SU-DHL-6 (cell line): ENCODE measurements around the gene CTNND2.

Source experiments
- H2AFZ ChIP-seq: fragments of 200-600 bp; sonication (generic); 2 replicates; pipeline ENCODE4 v1.6.1; 2014; ENCODE audit warnings: low read depth, mild to moderate bottlenecking, moderate library complexity, mixed read lengths, antibody characterized with exemption, low read length; ENCODE audit not compliant: severe bottlenecking
- H3F3A ChIP-seq: fragments of 200-600 bp; shearing (Covaris generic); 2 replicates; pipeline ENCODE4 v1.6.0; 2016; ENCODE audit warnings: antibody characterized with exemption, mild to moderate bottlenecking; ENCODE audit not compliant: insufficient read depth
- H3K27ac ChIP-seq: fragments of 200-600 bp; sonication (generic); 2 replicates; pipeline ENCODE4 v1.5.1; 2016; ENCODE audit warnings: low read depth, mild to moderate bottlenecking, low read length, moderate library complexity, mixed read lengths
- H3K27me3 ChIP-seq: fragments of 200-600 bp; sonication (generic), shearing (Covaris generic); 2 replicates; pipeline ENCODE4 v1.6.0; 2014; ENCODE audit warnings: mild to moderate bottlenecking, low read length
- H3K36me3 ChIP-seq: fragments of 200-600 bp; sonication (generic); 2 replicates; pipeline ENCODE4 v1.6.1; 2014; ENCODE audit warnings: mild to moderate bottlenecking, low read length, mixed read lengths
- H3K4me2 ChIP-seq: fragments of 300-600, 200-600 bp; shearing (Covaris generic), sonication (generic); 2 replicates; pipeline ENCODE4 v1.6.0; 2014; ENCODE audit warnings: low read length, low read depth, mild to moderate bottlenecking; ENCODE audit not compliant: poor library complexity, severe bottlenecking
- H3K4me3 ChIP-seq: fragments of 200-600 bp; sonication (generic); 2 replicates; pipeline ENCODE4 v1.5.1; 2014; ENCODE audit warnings: antibody characterized with exemption, low read length, mild to moderate bottlenecking, mixed read lengths; ENCODE audit not compliant: insufficient read depth, poor library complexity, severe bottlenecking
- H3K79me2 ChIP-seq: fragments of 200-600 bp; sonication (generic); 2 replicates; pipeline ENCODE4 v1.6.1; 2014; ENCODE audit warnings: mild to moderate bottlenecking, low read length, moderate library complexity; ENCODE audit not compliant: insufficient read depth
- H3K9ac ChIP-seq: fragments of 200-600 bp; sonication (generic); 2 replicates; pipeline ENCODE4 v1.7.0; 2014; ENCODE audit warnings: mild to moderate bottlenecking, low read length
- H3K9me2 ChIP-seq: fragments of 200-600 bp; sonication (generic); replicated peaks from 2 replicates; pipeline ENCODE4 v1.6.1; 2014; ENCODE audit warnings: low read length; ENCODE audit not compliant: insufficient read depth
- H3K9me3 ChIP-seq: fragments of 200-600 bp; sonication (generic); 2 replicates; pipeline ENCODE4 v1.6.1; 2014; ENCODE audit warnings: low read length, mixed read lengths; ENCODE audit not compliant: insufficient read depth
- H4K20me1 ChIP-seq: fragments of 200-600 bp; sonication (generic); 2 replicates; pipeline ENCODE4 v1.6.1; 2014; ENCODE audit warnings: low read depth, mild to moderate bottlenecking, antibody characterized with exemption, low read length, moderate library complexity, mixed read lengths
- EZH2phosphoT487 ChIP-seq: fragments of 200-600 bp; sonication (generic), shearing (Covaris generic); conservative IDR thresholded peaks from 2 replicates; pipeline ENCODE4 v1.6.1; 2018; ENCODE audit warnings: mild to moderate bottlenecking, antibody characterized with exemption, low read length, moderate library complexity, mixed read lengths
- TF ChIP-seq, protein P1 (sequence below): fragments of 200-600 bp; sonication (generic); IDR thresholded peaks from one replicate; pipeline ENCODE4 v1.5.1; 2017; ENCODE audit warnings: antibody characterized with exemption, mild to moderate bottlenecking, low read length, moderate library complexity; ENCODE audit not compliant: insufficient read depth, poor library complexity, severe bottlenecking

Gene CTNND2

DNA sequence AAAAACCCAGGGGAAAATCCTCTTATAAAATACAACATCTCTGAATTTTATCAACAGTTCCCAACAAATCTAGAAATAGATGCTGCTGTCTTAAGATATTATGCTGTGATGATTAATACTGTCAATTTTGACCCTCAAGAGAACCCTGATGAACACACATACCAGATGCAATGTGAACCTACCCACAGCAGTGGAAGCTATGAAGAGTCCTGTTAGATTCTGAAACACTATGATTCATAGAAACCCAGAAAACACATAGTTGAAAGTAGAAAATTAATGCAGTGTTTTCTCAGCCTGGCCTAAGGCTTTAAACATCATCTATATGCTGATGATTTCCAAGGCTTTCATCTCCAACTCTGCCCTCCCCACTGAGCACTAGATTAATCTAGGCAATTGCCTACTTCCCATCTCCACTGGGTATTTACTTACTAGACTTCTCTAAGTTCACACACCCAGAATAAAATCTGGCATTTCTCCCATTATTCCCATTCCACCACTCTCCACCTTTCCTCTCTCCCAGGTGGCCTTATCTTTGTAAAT, 296.2 kb downstream of the CTNND2 start:
- no peak overlapping the region for H2AFZ ChIP-seq

DNA sequence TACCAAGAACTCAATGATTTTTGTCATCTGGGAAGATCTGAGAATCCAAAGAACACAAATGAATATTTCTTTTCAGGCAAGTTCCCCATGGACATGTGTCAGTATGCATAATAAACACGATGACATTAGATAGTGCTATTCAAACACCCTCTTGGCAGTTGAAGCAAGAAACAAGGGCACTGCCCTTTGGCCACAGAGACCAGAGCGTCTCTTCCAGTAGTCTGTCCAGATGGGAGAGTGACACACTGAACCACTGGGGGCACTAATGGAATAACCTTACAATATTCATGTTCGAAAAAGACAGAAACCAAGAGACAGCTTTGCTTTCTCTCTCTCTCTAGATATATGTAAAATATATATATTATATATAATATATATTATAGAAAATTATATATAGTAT, 301.9 kb downstream of the CTNND2 start:
- Histone ChIP-seq H3K4me2 (no peak overlapping the region), H3K9me3 (no peaks in the 10 kb centered on the region), H2AFZ (no peak overlapping the region), H3K27ac (no peak overlapping the region), H3K36me3 (no peaks in the 10 kb centered on the region), H4K20me1 (peaks cover 4% of the 10 kb centered on the region; the same call in 1 of the 2 replicates), H3K27me3 (no peaks in the 10 kb centered on the region), H3K9ac (no peak overlapping the region), H3F3A (no peaks in the 10 kb centered on the region), H3K9me2 (no peaks in the 10 kb centered on the region), H3K79me2 (no peaks in the 10 kb centered on the region), H3K4me3 (no peak overlapping the region)
- TF ChIP-seq, protein P1, sequence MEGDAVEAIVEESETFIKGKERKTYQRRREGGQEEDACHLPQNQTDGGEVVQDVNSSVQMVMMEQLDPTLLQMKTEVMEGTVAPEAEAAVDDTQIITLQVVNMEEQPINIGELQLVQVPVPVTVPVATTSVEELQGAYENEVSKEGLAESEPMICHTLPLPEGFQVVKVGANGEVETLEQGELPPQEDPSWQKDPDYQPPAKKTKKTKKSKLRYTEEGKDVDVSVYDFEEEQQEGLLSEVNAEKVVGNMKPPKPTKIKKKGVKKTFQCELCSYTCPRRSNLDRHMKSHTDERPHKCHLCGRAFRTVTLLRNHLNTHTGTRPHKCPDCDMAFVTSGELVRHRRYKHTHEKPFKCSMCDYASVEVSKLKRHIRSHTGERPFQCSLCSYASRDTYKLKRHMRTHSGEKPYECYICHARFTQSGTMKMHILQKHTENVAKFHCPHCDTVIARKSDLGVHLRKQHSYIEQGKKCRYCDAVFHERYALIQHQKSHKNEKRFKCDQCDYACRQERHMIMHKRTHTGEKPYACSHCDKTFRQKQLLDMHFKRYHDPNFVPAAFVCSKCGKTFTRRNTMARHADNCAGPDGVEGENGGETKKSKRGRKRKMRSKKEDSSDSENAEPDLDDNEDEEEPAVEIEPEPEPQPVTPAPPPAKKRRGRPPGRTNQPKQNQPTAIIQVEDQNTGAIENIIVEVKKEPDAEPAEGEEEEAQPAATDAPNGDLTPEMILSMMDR, result no peak
- no peak for TF ChIP-seq EZH2phosphoT487

More for the DNA sequence above, 296.2 kb downstream of the CTNND2 start:
- H3K9me3 ChIP-seq, result no peaks in the 10 kb centered on the region
- no peak overlapping the region for H3K4me3 ChIP-seq
- H3K27me3 ChIP-seq, result no peaks in the 10 kb centered on the region
- H3K27ac ChIP-seq, result no peak overlapping the region
- peaks cover 4% of the 10 kb centered on the region; the same call in 1 of the 2 replicates for H4K20me1 ChIP-seq
- H3K9ac ChIP-seq, result no peak overlapping the region
- H3K4me2 ChIP-seq, result no peak overlapping the region
- no peaks in the 10 kb centered on the region for H3K36me3 ChIP-seq
- no peaks in the 10 kb centered on the region for H3K9me2 ChIP-seq
- H3K79me2 ChIP-seq, result no peaks in the 10 kb centered on the region
- TF ChIP-seq EZH2phosphoT487, result no peak
- TF ChIP-seq, protein P1, result no peak
- no peaks in the 10 kb centered on the region for H3F3A ChIP-seq

DNA sequence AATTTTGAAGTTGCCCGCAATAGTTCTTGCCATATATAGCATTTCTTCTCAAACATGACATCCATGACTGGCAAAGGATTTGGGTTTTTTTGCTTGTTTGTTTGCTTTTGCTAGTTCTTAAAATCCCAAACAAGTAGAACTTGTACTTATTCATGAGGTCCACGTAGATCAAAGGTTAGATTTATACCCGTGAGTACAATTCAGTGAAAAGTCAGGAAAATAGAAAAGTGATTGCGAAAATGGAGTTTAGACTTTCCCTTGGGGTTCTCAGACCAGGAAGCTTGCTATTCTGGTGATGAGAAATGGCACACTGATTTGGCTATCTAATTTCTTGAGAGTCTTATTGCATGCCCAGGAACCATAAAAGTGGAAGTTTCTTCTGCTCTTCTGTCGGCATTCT, 304.7 kb downstream of the CTNND2 start:
- no peak overlapping the region for H3K4me2 ChIP-seq
- peaks cover 4% of the 10 kb centered on the region; the same call in 1 of the 2 replicates for H4K20me1 ChIP-seq
- no peak overlapping the region for H2AFZ ChIP-seq
- TF ChIP-seq, protein P1, result no peak
- TF ChIP-seq EZH2phosphoT487, result no peak
- H3K4me3 ChIP-seq, result no peak overlapping the region
- H3K79me2 ChIP-seq, result no peaks in the 10 kb centered on the region
- no peaks in the 10 kb centered on the region for H3K36me3 ChIP-seq
- H3F3A ChIP-seq, result no peaks in the 10 kb centered on the region
- H3K27me3 ChIP-seq, result no peaks in the 10 kb centered on the region
- H3K27ac ChIP-seq, result no peak overlapping the region
- no peak overlapping the region for H3K9ac ChIP-seq
- no peaks in the 10 kb centered on the region for H3K9me2 ChIP-seq
- no peaks in the 10 kb centered on the region for H3K9me3 ChIP-seq
